Gastroesophageal sphincter (tissue), 3 donors: ENCODE measurements around the gene SENP3.

Experiments
- POLR2A ChIP-seq, 2 donors: fragments of 450-650 bp; IDR thresholded peaks; one replicate each; pipeline ENCODE4 v1.6.1; 2017; ENCODE audit warnings: antibody characterized with exemption in 2 of 2, mild to moderate bottlenecking in 2 of 2, moderate library complexity in 1 of 2
- TF ChIP-seq, protein P1 (sequence below), 4 experiments: fragments of 200-600 bp in 2 of 4; fragments of 450-650 bp in 2 of 4; sonication (generic) in 1 of 4; IDR thresholded peaks; one replicate each; pipeline ENCODE4 v1.5.1; 2017 to 2019; ENCODE audit warnings: antibody characterized with exemption in 4 of 4, mild to moderate bottlenecking in 2 of 4, moderate library complexity in 2 of 4

DNA sequence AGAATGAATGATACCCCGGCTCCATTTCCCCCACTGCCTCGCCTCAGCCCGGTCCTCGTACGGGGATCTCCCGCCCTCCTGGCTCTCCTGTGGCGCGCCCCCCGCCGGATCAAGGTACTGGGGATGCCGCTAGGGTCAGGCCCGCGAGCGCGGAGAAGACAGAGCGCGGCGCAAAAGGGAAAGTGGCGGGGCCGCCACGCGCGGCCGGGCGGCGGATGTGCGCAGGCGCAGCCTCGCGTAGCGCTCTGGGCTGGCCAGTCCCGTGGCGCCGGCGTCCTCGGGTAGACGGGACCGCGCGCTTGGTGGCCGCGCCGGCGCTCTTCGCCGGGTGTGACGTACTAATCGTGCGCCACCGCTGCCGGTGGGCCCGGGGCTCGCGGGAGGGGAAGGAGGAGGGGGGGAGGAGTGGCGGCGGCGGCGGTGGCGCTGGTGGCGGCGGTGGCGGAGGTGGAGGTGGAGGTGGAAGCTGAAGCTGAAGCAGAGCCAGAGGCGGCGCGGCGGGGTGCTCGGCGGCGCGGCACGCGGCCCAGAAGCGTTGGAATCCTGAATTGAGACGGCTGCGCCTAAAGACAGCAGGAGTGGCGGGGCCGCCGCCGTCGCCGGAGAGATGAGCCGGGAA is at the start of gene SENP3:
- TF ChIP-seq, protein P1, sequence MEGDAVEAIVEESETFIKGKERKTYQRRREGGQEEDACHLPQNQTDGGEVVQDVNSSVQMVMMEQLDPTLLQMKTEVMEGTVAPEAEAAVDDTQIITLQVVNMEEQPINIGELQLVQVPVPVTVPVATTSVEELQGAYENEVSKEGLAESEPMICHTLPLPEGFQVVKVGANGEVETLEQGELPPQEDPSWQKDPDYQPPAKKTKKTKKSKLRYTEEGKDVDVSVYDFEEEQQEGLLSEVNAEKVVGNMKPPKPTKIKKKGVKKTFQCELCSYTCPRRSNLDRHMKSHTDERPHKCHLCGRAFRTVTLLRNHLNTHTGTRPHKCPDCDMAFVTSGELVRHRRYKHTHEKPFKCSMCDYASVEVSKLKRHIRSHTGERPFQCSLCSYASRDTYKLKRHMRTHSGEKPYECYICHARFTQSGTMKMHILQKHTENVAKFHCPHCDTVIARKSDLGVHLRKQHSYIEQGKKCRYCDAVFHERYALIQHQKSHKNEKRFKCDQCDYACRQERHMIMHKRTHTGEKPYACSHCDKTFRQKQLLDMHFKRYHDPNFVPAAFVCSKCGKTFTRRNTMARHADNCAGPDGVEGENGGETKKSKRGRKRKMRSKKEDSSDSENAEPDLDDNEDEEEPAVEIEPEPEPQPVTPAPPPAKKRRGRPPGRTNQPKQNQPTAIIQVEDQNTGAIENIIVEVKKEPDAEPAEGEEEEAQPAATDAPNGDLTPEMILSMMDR (IDR thresholded peaks at IDR 0.05), result no peak
- TF ChIP-seq POLR2A (IDR thresholded peaks at IDR 0.05), result peak; percentile 63 to 68
